ENCODE measurements around the gene ADAP1.

The ADAP1 gene

DNA sequence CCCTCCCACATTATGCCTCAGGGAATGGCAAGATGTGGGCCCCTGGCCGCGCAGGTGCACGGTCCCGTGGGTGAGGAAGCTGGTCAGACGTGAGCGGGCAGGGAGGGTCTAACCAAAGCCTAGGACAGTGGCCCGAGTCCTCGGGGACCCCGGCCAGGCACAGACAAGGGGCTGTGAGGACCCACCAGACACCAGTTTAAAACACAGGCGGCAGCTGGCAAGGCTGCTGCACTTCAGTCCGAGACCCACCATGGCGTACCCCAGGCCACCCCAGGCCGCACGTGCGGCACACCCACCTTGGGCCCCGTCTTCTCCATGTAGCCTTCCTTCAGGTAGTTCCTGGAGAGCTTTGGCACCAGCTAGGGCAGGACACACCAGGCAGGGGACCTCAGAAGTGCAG, 54.7 kb downstream of the ADAP1 start:
- TF ChIP-seq GATA2 (IDR thresholded peaks at IDR 0.05; ENCODE audit: low read depth, low read length), result no peak
- no peak for TF ChIP-seq GATA3 (IDR thresholded peaks at IDR 0.05; ENCODE audit: low read depth, low read length)

DNA sequence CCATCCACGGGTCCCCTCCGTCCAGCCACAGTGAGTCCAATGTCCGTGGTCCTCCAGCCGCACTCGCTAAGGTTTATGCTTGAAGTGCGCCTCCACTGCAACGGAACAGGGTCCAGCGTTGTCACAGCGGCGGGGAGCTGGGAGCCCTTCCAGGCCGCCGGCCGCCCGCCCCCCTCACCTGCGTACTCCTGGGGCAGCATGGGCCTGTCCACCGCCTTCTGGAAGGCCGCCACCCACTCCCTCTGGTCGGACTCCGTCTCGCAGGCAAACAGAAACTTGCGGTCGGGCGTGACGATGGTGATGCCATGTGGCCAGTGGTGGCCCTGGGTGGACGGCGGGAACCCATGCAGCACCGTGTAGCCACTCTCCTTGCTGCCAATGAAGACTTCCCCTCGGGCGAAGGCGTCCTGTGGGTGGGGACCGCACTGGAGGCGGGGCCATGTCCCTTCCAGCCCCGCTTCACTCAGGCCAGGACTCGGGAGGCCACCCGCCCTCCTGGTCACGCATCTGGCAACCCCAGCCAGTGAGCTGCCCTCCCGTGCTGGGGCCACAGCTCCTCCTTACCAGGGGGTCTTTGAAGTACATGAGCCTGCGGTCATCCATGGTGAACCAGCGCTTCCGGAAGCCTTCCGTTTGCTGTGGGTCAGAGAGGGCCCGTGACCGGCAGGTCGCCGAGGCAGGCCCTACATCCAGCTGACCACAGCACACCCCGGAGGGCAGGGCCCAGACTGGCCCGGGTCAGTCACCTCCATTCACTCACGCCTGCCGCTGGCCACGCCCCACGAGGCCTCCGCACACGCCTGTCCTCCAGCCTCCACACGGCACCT, 55.4 kb downstream of the ADAP1 start:
- no peak for TF ChIP-seq GATA2 (IDR thresholded peaks at IDR 0.05; ENCODE audit: low read depth, low read length)
- TF ChIP-seq GATA3 (IDR thresholded peaks at IDR 0.05; ENCODE audit: low read depth, low read length), result no peak

DNA sequence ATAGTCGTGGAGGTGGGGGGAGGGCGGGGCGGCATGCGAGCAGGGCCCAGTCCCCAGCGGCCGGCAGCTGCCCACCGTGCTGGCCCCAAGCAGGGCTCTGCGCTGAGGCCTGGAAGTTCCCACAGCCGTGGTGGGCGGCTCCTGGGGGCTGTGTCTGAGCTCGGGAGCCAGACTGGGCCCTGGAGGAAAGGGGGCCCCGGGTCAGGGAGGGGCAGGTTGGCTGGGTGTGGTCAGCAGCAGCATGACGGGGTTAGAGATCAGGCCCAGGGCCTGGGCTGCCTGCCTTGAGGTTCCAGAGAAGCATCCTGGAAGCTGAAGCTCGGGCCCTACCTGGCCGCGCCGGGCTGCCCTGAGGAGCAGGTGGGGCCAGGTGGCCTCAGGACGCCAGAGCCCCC, 56.0 kb downstream of the ADAP1 start:
- TF ChIP-seq GATA3 (IDR thresholded peaks at IDR 0.05; ENCODE audit: low read depth, low read length) (no peak), GATA2 (IDR thresholded peaks at IDR 0.05; ENCODE audit: low read depth, low read length) (no peak)

DNA sequence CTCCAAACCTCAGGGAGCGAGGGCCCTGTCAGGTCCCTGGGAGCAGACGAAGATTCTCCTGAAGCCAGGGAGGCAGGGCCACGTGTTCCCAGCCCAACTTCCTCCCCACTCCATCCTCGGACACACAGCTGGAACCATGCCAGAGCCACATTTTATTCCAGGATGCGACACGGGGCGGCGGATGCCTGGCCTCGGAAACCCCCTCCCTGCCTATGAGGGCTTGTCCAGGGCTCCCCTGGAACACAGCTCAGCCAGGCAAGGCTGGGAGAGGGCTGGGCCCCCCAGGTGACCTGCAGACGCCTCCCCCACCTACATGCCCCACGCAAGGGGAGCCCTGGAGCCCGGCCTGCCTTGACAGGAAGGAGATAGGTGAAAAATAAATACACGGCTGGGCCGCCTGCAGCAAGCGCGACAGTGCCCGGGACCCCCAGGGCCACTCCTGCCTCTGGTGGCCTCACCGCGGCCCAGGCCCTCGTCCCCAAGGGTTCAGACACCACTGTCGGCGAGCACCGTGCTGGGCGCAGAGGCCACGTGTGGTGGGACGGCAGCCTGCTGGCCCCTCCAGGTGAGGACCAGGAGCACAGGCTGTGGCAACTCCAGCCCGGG, 56.6 kb downstream of the ADAP1 start:
- no peak for TF ChIP-seq GATA3 (IDR thresholded peaks at IDR 0.05; ENCODE audit: low read depth, low read length)
- TF ChIP-seq GATA2 (IDR thresholded peaks at IDR 0.05; ENCODE audit: low read depth, low read length), result no peak

DNA sequence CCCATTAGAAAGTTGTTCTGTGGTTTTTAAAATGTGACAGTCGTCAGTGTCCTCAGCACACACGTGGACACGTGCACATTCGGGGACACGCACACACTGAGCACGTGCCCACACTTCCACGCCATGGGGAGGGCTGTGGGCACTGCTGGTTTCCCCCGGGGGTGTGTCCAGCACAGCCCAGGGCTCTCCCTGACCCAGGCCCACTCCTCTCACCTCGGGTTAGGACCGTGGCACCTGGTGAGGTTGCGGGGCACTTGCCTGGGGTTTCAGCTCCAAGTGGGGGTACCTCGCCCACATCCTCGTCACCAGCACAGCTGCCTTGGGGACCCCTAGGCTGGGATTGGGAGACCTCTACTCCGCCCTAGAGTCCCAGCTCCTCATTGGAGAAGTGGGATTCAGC, 57.4 kb downstream of the ADAP1 start:
- TF ChIP-seq GATA2 (IDR thresholded peaks at IDR 0.05; ENCODE audit: low read depth, low read length) (no peak), GATA3 (IDR thresholded peaks at IDR 0.05; ENCODE audit: low read depth, low read length) (no peak)

DNA sequence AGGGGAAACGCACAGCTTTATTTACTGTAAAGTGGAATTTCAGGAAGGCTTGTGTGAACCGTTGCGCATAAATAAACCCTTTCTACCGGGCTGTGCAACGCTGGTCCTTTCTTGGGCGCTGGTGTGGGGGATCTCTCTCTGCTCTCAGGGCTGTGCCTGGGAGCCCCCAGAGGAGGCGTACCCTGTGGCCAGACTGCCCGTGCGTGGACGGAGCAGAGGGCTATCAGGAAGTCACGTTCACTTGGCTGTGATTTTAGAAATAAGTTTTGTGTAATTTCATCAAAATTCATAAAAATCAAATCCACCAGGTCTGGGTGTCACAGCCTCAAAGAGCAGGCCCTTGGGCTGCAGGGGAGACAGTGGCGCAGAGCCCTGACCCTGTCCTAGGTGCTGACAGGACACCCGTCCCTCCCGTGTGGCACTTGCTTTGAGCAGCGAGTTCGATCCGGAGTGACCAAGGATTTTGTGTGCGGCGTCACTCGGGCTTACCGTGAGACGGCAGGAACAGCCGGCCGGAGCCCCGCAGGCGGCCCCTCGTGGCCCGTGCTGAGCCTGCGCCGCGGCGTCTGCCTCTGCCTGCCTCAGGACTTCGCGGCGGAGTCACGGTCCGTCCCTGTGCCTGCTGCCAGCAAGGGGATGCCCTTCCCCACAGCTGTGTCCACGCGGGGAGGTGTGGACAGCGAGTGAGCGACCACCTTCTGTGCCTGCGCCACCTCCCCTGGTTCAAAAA, 58.0 kb downstream of the ADAP1 start:
- TF ChIP-seq GATA3 (IDR thresholded peaks at IDR 0.05; ENCODE audit: low read depth, low read length) (no peak), GATA2 (IDR thresholded peaks at IDR 0.05; ENCODE audit: low read depth, low read length) (no peak)

DNA sequence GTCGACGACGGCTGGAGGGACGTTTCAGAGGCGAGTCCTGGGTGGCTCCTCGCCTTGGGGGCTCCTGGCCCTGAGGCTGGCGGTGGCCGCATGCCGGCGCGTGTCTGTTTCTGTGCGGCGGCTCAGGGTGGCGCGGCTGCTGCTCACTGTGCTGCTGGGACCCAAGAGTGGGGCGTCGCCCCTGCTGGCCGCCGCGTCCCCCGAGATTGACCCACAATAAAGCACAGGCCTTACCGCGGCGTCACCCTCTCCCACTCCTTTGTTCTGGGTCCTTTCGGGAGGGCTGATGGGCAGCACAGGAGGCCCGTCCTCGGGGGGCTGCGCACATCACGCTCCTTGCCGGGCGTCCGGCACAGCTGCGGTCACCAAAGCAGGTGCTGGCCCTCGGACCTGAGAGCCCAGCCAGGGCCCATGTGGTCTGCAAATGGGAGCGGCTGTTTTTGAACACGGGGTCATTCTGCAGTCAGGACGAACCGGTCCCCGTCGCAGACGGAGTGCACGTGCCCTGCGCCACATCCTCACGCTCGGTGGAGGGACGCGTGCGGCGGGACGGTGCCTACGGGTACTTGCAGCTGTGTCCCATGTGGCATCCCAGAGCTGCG, 58.9 kb downstream of the ADAP1 start:
- no peak for TF ChIP-seq GATA3 (IDR thresholded peaks at IDR 0.05; ENCODE audit: low read depth, low read length)
- TF ChIP-seq GATA2 (IDR thresholded peaks at IDR 0.05; ENCODE audit: low read depth, low read length), result no peak

DNA sequence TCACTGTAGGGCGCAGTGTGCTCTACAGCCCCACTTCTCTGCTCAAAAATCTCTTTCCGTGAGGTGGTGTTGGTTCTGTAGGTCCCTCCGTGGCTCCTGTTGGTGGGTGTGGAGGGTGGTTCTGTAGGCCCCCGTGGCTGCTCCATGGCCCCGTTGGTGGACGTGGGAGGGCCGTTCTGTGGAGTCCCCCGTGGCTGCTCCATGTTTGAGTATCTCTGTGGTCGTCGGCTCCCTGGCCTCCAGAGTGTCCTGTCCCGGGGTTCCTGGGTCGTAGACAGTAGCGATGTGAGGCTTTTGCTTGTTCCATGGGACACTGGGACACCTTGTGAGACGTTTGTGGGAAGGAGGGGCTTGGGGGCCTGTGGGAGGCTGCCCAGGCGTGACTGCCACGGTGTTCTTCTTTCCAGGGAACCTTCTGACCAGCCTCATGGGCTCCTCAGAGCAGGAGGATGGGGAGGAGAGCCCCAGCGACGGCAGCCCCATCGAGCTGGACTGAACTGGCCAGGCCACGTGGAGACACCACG, 59.5 kb downstream of the ADAP1 start:
- TF ChIP-seq GATA3 (IDR thresholded peaks at IDR 0.05; ENCODE audit: low read depth, low read length) (no peak), GATA2 (IDR thresholded peaks at IDR 0.05; ENCODE audit: low read depth, low read length) (no peak)

DNA sequence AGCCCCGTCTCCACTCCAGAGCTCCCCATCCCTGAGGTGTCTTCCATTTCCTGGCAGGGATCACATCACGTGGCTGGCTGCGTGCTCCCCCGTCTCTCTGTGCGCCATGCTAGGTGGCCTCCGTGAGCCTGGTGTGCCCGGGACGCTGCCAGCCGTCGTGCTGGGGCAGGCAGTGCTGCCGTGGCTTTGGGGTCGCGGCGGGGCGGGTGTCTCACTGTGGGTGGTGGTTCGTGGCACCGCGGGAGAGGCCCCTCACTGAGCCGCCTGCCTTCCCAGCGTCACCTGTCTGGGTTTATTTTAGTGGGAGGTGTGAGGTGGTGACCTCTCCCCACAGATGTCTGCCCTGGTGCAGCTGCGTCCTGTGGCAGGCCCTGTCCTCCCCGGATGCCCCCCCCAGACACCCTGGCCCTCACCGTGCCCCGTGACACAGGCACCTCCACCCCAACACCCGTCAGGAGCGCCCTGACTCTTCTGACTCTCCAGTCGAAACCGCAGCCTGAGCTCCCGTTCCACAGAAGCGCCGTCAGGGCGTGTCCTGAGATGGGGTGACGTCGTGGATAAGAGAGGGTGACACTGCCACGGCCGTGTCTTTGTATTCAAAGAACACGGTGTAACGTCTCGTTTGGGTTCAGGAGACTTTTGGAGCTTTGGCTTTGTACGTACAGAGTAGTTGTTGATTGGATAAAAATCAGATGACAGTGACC, 60.2 kb downstream of the ADAP1 start:
- TF ChIP-seq GATA3 (IDR thresholded peaks at IDR 0.05; ENCODE audit: low read depth, low read length) (no peak), GATA2 (IDR thresholded peaks at IDR 0.05; ENCODE audit: low read depth, low read length) (no peak)

DNA sequence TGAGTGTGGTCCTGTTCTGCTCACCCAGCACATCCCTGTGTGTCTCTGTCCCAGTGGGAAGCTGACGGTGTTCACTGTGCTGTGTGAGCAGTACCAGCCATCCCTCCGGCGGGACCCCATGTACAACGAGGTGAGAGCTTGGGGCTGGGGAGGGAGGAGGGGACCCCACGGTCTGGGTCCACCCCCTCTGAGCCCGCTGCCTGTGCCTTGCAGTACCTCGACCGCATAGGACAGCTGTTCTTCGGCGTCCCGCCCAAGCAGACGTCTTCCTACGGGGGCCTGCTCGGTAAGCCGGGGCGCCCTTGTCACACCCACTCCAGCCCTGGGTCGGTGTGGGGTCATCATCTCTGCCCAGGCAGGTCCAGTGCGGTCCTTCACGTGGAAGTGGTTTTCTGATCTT, 60.8 kb downstream of the ADAP1 start:
- no peak for TF ChIP-seq GATA2 (IDR thresholded peaks at IDR 0.05; ENCODE audit: low read depth, low read length)

DNA sequence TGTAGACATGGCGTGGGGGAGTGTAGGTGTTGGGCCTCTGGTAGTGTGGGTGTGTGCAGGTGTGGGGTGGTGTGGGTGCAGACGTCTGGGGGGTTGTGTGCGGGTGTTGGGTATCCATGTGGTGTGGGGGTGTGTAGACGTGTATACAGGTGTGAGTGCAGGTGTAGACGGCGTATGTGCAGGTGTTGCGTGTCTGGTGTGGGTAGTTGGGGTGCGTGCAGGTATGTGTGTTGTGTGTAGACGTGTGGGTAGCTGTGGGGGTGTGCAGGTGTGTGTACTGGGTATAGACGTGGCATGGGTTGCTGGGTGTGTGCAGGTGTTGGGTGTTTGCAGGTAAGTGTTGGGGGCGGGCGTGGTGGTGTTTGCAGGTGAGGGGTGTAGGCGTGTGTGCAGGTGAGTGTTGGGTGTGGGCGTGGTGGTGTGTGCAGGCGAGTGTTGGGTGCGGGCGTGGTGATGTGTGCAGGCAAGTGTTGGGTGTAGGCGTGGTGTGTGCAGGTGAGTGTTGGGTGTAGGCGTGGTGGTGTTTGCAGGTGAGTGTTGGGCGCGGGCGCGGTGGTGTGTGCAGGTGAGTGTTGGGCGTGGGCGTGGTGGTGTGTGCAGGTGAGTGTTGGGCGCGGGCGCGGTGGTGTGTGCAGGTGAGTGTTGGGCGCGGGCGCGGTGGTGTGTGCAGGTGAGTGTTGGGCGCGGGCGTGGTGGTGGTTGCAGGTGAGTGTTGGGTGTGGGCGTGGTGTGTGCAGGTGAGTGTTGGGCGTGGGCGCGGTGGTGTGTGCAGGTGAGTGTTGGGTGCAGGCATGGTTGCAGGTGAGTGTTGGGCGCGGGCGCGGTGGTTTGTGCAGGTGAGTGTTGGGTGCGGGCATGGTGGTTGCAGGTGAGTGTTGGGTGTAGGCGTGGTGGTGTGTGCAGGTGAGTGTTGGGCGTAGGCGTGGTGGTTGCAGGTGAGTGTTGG, 61.6 kb downstream of the ADAP1 start:
- TF ChIP-seq GATA2 (IDR thresholded peaks at IDR 0.05; ENCODE audit: low read depth, low read length) (no peak), GATA3 (IDR thresholded peaks at IDR 0.05; ENCODE audit: low read depth, low read length) (no peak)

DNA sequence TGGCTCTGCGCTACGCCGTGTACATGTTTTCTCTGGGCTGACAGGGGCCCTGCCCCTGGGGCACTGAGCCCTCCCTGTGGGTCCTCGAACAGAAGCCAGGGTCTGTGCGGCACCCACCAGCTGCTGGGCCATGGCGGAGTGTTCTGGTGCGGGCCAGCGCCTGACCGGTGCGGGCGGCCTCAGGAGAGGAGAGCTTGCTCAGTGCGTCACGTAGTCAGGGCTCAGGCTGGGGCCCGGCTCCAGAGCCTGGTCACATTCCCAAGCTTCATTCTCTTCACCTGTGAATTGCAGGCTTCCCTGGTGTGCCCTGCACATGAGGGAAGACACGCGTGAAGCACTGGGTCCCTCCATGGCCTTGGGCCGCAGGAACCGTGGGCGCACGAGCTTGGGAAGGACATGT, 62.7 kb downstream of the ADAP1 start:
- TF ChIP-seq GATA2 (IDR thresholded peaks at IDR 0.05; ENCODE audit: low read depth, low read length) (no peak), GATA3 (IDR thresholded peaks at IDR 0.05; ENCODE audit: low read depth, low read length) (no peak)

DNA sequence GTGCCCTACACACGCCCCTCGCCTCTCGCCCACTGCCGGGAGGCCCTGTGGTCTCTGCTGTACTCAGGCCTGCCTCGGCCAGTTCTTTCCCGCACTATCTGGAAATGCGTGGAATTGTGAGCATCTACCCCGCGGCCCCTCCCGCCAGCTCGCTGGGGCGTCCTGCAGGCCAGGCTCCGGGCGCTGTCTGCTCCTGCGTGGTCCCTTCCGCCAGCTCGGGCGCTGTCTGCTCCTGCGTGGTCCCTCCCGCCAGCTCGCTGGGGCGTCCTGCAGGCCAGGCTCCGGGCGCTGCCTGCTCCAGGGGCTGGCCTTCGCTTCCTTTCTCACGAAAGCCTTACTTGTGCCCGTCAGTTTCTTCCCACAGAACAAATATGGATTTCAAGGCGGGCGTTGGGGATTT, 63.2 kb downstream of the ADAP1 start:
- TF ChIP-seq GATA2 (IDR thresholded peaks at IDR 0.05; ENCODE audit: low read depth, low read length), result no peak
- no peak for TF ChIP-seq GATA3 (IDR thresholded peaks at IDR 0.05; ENCODE audit: low read depth, low read length)

Data from SH-SY5Y (cell line).